NCI-H2107 treated with DMSO at 0.1 percent for 48 hours (cell line): ENCODE measurements around the gene VEPH1.

Source experiments
- DNase-seq: peaks from one replicate; lab custom pipeline; 2025; ENCODE audit not compliant: unreplicated experiment; lab: John Stamatoyannopoulos, UW

The VEPH1 gene

GRCh38 chr3:157479464-157480243 lies 23.6 kb downstream of the VEPH1 start:
- no peak for DNase-seq

- no peak for DNase-seq
Observed at GRCh38 chr3:157477441-157477840, 25.8 kb downstream of the VEPH1 start.

- DNase-seq = no peak
Observed at GRCh38 chr3:157475921-157476414, 27.2 kb downstream of the VEPH1 start.

- no peak for DNase-seq
Observed at GRCh38 chr3:157472648-157473047, 30.6 kb downstream of the VEPH1 start.

- no peak for DNase-seq
Observed at GRCh38 chr3:157471064-157471463, 32.2 kb downstream of the VEPH1 start.

- no peak for DNase-seq
Observed at GRCh38 chr3:157469561-157470294, 33.5 kb downstream of the VEPH1 start.

- no peak for DNase-seq
Observed at GRCh38 chr3:157467200-157467599, 36.0 kb downstream of the VEPH1 start.

GRCh38 chr3:157465741-157466140 lies 37.5 kb downstream of the VEPH1 start:
- DNase-seq = no peak

- DNase-seq = peak; percentile 9
Observed at GRCh38 chr3:157464321-157464720, 38.9 kb downstream of the VEPH1 start.

- no peak for DNase-seq
Observed at GRCh38 chr3:157463816-157464215, 39.4 kb downstream of the VEPH1 start.

GRCh38 chr3:157460253-157460652 lies 43.0 kb downstream of the VEPH1 start:
- DNase-seq = no peak

- no peak for DNase-seq
Observed at GRCh38 chr3:157459706-157460105, 43.5 kb downstream of the VEPH1 start.

GRCh38 chr3:157453824-157454223 lies 49.4 kb downstream of the VEPH1 start:
- DNase-seq = no peak

- DNase-seq = no peak
Observed at GRCh38 chr3:157452097-157452496, 51.1 kb downstream of the VEPH1 start.

- no peak for DNase-seq
Observed at GRCh38 chr3:157447026-157447694, 56.1 kb downstream of the VEPH1 start.

GRCh38 chr3:157445857-157446256 lies 57.4 kb downstream of the VEPH1 start:
- no peak for DNase-seq

GRCh38 chr3:157444797-157445184 lies 58.4 kb downstream of the VEPH1 start:
- no peak for DNase-seq

GRCh38 chr3:157443905-157444796 lies 59.1 kb downstream of the VEPH1 start:
- DNase-seq = no peak

GRCh38 chr3:157442729-157443128 lies 60.5 kb downstream of the VEPH1 start:
- no peak for DNase-seq

GRCh38 chr3:157441102-157441624 lies 62.1 kb downstream of the VEPH1 start:
- no peak for DNase-seq
